Keratinocyte (primary cell): ENCODE measurements around the gene CRBN.

Source experiments
- EZH2 ChIP-seq: IDR thresholded peaks from one replicate; pipeline ENCODE4 v1.6.1; 2012; ENCODE audit warnings: inconsistent platforms, mild to moderate bottlenecking, low read length, moderate library complexity
- TF ChIP-seq, protein P1 (sequence below), 3 experiments: IDR thresholded peaks in 1 of 3; conservative IDR thresholded peaks in 1 of 3; optimal IDR thresholded peaks in 1 of 3; 2 replicates in 2 of 3; 3 replicates in 1 of 3; pipeline versions ENCODE3 to v1.5.1; 2011; ENCODE audit warnings: low read length in 3 of 3, mild to moderate bottlenecking in 3 of 3, moderate library complexity in 2 of 3, control low read depth in 1 of 3, inconsistent platforms in 1 of 3; ENCODE audit not compliant: insufficient read depth in 2 of 3; ENCODE audit errors: extremely low read depth in 1 of 3

DNA sequence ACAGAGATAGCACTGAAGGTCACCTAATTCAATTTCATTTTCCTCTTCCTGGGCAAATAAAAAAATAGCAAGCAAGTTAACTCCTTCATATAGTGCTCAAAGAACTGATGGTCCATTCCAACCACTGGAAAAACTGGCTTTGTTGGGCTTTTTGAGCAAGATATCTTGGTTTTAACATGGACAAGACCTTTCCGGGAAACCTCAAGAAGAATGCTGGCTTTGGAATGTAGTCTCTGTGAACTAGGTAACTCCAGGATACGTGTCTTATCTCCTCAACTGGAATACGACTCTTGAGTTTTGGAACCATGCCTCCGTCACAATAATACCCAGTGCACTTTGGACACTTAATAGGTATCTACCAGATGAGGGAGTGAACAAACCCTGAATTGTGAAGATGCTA is 36.9 kb upstream of the CRBN start:
- TF ChIP-seq, protein P1, sequence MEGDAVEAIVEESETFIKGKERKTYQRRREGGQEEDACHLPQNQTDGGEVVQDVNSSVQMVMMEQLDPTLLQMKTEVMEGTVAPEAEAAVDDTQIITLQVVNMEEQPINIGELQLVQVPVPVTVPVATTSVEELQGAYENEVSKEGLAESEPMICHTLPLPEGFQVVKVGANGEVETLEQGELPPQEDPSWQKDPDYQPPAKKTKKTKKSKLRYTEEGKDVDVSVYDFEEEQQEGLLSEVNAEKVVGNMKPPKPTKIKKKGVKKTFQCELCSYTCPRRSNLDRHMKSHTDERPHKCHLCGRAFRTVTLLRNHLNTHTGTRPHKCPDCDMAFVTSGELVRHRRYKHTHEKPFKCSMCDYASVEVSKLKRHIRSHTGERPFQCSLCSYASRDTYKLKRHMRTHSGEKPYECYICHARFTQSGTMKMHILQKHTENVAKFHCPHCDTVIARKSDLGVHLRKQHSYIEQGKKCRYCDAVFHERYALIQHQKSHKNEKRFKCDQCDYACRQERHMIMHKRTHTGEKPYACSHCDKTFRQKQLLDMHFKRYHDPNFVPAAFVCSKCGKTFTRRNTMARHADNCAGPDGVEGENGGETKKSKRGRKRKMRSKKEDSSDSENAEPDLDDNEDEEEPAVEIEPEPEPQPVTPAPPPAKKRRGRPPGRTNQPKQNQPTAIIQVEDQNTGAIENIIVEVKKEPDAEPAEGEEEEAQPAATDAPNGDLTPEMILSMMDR (optimal IDR thresholded peaks at IDR 0.05 in 1 of 3, IDR thresholded peaks at IDR 0.05 in 1 of 3, conservative IDR thresholded peaks at IDR 0.05 in 1 of 3; ENCODE audit: extremely low read depth in 1 of 3, insufficient read depth in 2 of 3, low read length in 3 of 3) = no peak
- TF ChIP-seq EZH2 = no peak
